ENCODE measurements around the gene FCN2.

The FCN2 gene

GRCh38 chr9:134869554-134870300 is 10.9 kb upstream of the FCN2 start:
- no peak for DNase-seq

- no peak for DNase-seq
Measured at GRCh38 chr9:134870301-134870694, 10.3 kb upstream of the FCN2 start.

GRCh38 chr9:134870746-134871662 is 9.6 kb upstream of the FCN2 start:
- DNase-seq, result no peak

GRCh38 chr9:134871697-134872340 is 8.8 kb upstream of the FCN2 start:
- no peak for DNase-seq

- no peak for DNase-seq
Measured at GRCh38 chr9:134872482-134873231, 8.0 kb upstream of the FCN2 start.

- DNase-seq, result no peak
Measured at GRCh38 chr9:134875371-134875770, 5.2 kb upstream of the FCN2 start.

GRCh38 chr9:134877541-134877940 is 3.1 kb upstream of the FCN2 start:
- no peak for DNase-seq

GRCh38 chr9:134879664-134880483 is 736 bp upstream of the FCN2 start:
- no peak for DNase-seq

- DNase-seq, result no peak
Measured at GRCh38 chr9:134881313-134881670, 682 bp downstream of the FCN2 start.

- no peak for DNase-seq
Measured at GRCh38 chr9:134882204-134882785, 1.7 kb downstream of the FCN2 start.

- DNase-seq, result no peak
Measured at GRCh38 chr9:134883040-134883782, 2.6 kb downstream of the FCN2 start.

GRCh38 chr9:134884492-134884891 is 3.9 kb downstream of the FCN2 start:
- no peak for DNase-seq

- DNase-seq, result no peak
Measured at GRCh38 chr9:134885001-134885678, 4.5 kb downstream of the FCN2 start.

- DNase-seq, result no peak
Measured at GRCh38 chr9:134885679-134886412, 5.2 kb downstream of the FCN2 start.

GRCh38 chr9:134886413-134886913 is 5.9 kb downstream of the FCN2 start:
- no peak for DNase-seq

- no peak for DNase-seq
Measured at GRCh38 chr9:134887219-134887618, 6.6 kb downstream of the FCN2 start.

- DNase-seq, result no peak
Measured at GRCh38 chr9:134887686-134888602, 7.3 kb downstream of the FCN2 start.

- no peak for DNase-seq
Measured at GRCh38 chr9:134888603-134889190, 8.1 kb downstream of the FCN2 start.
